HepG2 (cell line): ENCODE data around the gene PPP2R2C. TPM values are rescaled to one million over a fixed set of nuclear protein-coding genes. Genes with fewer than 3 reads are reported as not detected.

Experiments
- FIP1L1 ChIP-seq: fragments of 200-400 bp; formaldehyde crosslinking; IDR thresholded peaks from 2 replicates; pipeline ENCODE4 v1.6.1; 2018; ENCODE audit warnings: low read depth, mild to moderate bottlenecking, low read length, moderate library complexity, borderline replicate concordance; ENCODE audit not compliant: insufficient read depth
- GFI1 ChIP-seq: sonication (generic); formaldehyde crosslinking; IDR thresholded peaks from 2 replicates; pipeline ENCODE4 v1.5.0; 2020; ENCODE audit warnings: missing genetic modification reagents, mild to moderate bottlenecking, borderline replicate concordance
- KIAA2018 ChIP-seq: sonication (generic); formaldehyde crosslinking; IDR thresholded peaks from 2 replicates; pipeline ENCODE4 v1.5.0; 2020; ENCODE audit warnings: mild to moderate bottlenecking, missing genetic modification reagents, borderline replicate concordance
- KLF6 ChIP-seq: IDR thresholded peaks from 2 replicates; pipeline ENCODE4 v1.8.0; 2016; ENCODE audit warnings: missing biosample characterization, missing genetic modification reagents
- NFIC ChIP-seq: IDR thresholded peaks from 2 replicates; pipeline ENCODE4 v1.6.1; 2012; ENCODE audit warnings: mild to moderate bottlenecking, low read length, inconsistent platforms
- NFKB2 ChIP-seq: sonication (generic); formaldehyde crosslinking; IDR thresholded peaks from 2 replicates; pipeline ENCODE4 v1.4.0; 2020; ENCODE audit warnings: missing genetic modification reagents, borderline replicate concordance
- SNRNP70 ChIP-seq: fragments of 200-400 bp; formaldehyde crosslinking; IDR thresholded peaks from 2 replicates; pipeline ENCODE4 v1.6.1; 2017; ENCODE audit warnings: mild to moderate bottlenecking, low read depth, low read length, moderate library complexity
- ZNF670 ChIP-seq: sonication (generic); formaldehyde crosslinking; IDR thresholded peaks from 2 replicates; pipeline ENCODE4 v1.8.0; 2022; ENCODE audit warnings: mild to moderate bottlenecking, missing genetic modification reagents, borderline replicate concordance
- ZNF883 ChIP-seq: sonication (generic); formaldehyde crosslinking; IDR thresholded peaks from 2 replicates; pipeline ENCODE4 v1.5.1; 2020; ENCODE audit warnings: mild to moderate bottlenecking, missing genetic modification reagents; ENCODE audit errors: not compliant biosample characterization
- ZXDC ChIP-seq: sonication (generic); formaldehyde crosslinking; IDR thresholded peaks from 2 replicates; pipeline ENCODE4 v1.5.0; 2020; ENCODE audit warnings: mild to moderate bottlenecking, missing genetic modification reagents
- polyA plus RNA-seq, 8 experiments: library from polyadenylated mRNA; depleted of rRNA in 3 of 8; stranded (reverse) in 7 of 8; unstranded in 1 of 8; fragments of >200 nt; fragmentation: Illumina TruSeq in 4 of 8; extraction: Trizol in 4 of 8; gene quantifications; 2 replicates each; pipeline versions ENCODE4 v1.2.1 to v1.2.3, GENCODE V29; 2011 to 2016; ENCODE audit warnings: low read depth in 4 of 8, missing spikeins in 1 of 8, mixed read lengths in 1 of 8; ENCODE audit not compliant: insufficient read depth in 1 of 8
- total RNA-seq, 5 experiments: library from RNA; depleted of rRNA; stranded (reverse); fragments of >200 nt; fragmentation: Illumina TruSeq; extraction: Trizol; gene quantifications; 2 replicates each; pipeline ENCODE4 v1.2.3, GENCODE V29; 2016; ENCODE audit warnings: low read depth in 1 of 5

PPP2R2C gene
- total and polyA plus RNA-seq, 2 of the 13 experiments (the other 11 are each of a cell fraction or from before 2014, with no cell fraction given) = 0.60 to 8.6 TPM

GRCh38 chr4:6366581-6366980 lies 105.8 kb downstream of the PPP2R2C start (continued):
- TF ChIP-seq KIAA2018 (CRISPR knock-in tag) (no peak), KLF6 (CRISPR knock-in tag) (no peak), ZNF883 (no peak), GFI1 (CRISPR knock-in tag) (no peak), NFIC (no peak), FIP1L1 (no peak), NFKB2 (CRISPR knock-in tag) (no peak), SNRNP70 (no peak), ZXDC (no peak), ZNF670 (CRISPR knock-in tag) (no peak)
